IMR-90 (cell line): ENCODE measurements around the gene TCERG1.
A peak's percentile ranks its signal among the peaks of the same experiment; 100 is the strongest.

Source experiments
- CEBPB ChIP-seq: IDR thresholded peaks from 2 replicates; pipeline ENCODE4 v1.6.1; 2012; ENCODE audit warnings: low read depth, low read length, improper control_type of control experiment
- CTCF ChIP-seq: conservative IDR thresholded peaks from 2 replicates; pipeline ENCODE4 v1.5.1; 2012; ENCODE audit warnings: mild to moderate bottlenecking, low read depth, low read length, improper control_type of control experiment
- NFE2L2 ChIP-seq: fragments of 150-350 bp; IDR thresholded peaks from 2 replicates; pipeline ENCODE4 v1.6.1; 2016; ENCODE audit warnings: low read depth, mild to moderate bottlenecking, low read length
- POLR2A ChIP-seq: IDR thresholded peaks from 2 replicates; pipeline ENCODE4 v1.6.1; 2012; ENCODE audit warnings: mild to moderate bottlenecking, low read depth, low read length
- RAD21 ChIP-seq: IDR thresholded peaks from 2 replicates; pipeline ENCODE4 v1.6.1; 2012; ENCODE audit warnings: low read length, improper control_type of control experiment
- SMC3 ChIP-seq: fragments of 150-350 bp; IDR thresholded peaks from 2 replicates; pipeline ENCODE4 v1.6.1; 2016; ENCODE audit warnings: low read depth, mild to moderate bottlenecking, antibody characterized with exemption, low read length, moderate library complexity
- TF ChIP-seq, protein P1 (sequence below): fragments of 150-350 bp; IDR thresholded peaks from 2 replicates; pipeline ENCODE4 v1.6.1; 2017; ENCODE audit warnings: mild to moderate bottlenecking, antibody characterized with exemption, low read length, low read depth

- TF ChIP-seq SMC3 (no peak), CTCF (no peak), POLR2A (no peak), NFE2L2 (no peak), RAD21 (no peak), CEBPB (peak; percentile 97)
- TF ChIP-seq, protein P1, sequence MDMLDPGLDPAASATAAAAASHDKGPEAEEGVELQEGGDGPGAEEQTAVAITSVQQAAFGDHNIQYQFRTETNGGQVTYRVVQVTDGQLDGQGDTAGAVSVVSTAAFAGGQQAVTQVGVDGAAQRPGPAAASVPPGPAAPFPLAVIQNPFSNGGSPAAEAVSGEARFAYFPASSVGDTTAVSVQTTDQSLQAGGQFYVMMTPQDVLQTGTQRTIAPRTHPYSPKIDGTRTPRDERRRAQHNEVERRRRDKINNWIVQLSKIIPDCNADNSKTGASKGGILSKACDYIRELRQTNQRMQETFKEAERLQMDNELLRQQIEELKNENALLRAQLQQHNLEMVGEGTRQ: no peak
Observed at GRCh38 chr5:146510559-146511125, 63.5 kb downstream of the TCERG1 start.
